Gastrocnemius medialis (tissue), 4 donors: ENCODE results near the gene FOXC2.

Experiments used
- CTCF ChIP-seq, 5 experiments: fragments of 450-650 bp in 3 of 5; fragments of 200-600 bp in 2 of 5; sonication (generic) in 2 of 5; IDR thresholded peaks in 4 of 5; conservative IDR thresholded peaks in 1 of 5; 1 replicate in 4 of 5; 2 replicates in 1 of 5; pipeline ENCODE4 v1.5.1; 2016 to 2019; ENCODE audit warnings: antibody characterized with exemption in 5 of 5, mild to moderate bottlenecking in 3 of 5, moderate library complexity in 3 of 5
- POLR2A ChIP-seq, 2 donors: fragments of 450-650 bp; IDR thresholded peaks; one replicate each; pipeline ENCODE4 v1.6.1; 2017; ENCODE audit warnings: antibody characterized with exemption in 2 of 2, mild to moderate bottlenecking in 2 of 2, moderate library complexity in 2 of 2

- no peak for TF ChIP-seq CTCF (IDR thresholded peaks at IDR 0.05 in 4 of 5, conservative IDR thresholded peaks at IDR 0.05 in 1 of 5)
- no peak for TF ChIP-seq POLR2A (IDR thresholded peaks at IDR 0.05)
These were observed 39.3 kb downstream of the FOXC2 start for GRCh38 chr16:86605950-86606349.
